AG09309 (cell line): ENCODE data around the gene NUDT22.

Experiments used
- DNase-seq: peaks from one replicate; pipeline ENCODE4 v3.0.0-alpha.2; 2010; ENCODE audit warnings: low read depth
- H3K4me3 ChIP-seq: 2 replicates; pipeline ENCODE4 v1.5.1; 2011; ENCODE audit warnings: mild to moderate bottlenecking, low read depth, low read length, moderate library complexity; ENCODE audit not compliant: control insufficient read depth
- CTCF ChIP-seq: IDR thresholded peaks from 2 replicates; pipeline ENCODE4 v1.5.1; 2011; ENCODE audit warnings: mild to moderate bottlenecking, low read depth, low read length, inconsistent platforms; ENCODE audit not compliant: insufficient read depth, control insufficient read depth; ENCODE audit errors: missing control alignments

The NUDT22 gene

GRCh38 chr11:64204464-64204989 is 21.5 kb upstream of the NUDT22 start:
- TF ChIP-seq CTCF, result peak; percentile 83
- no peak overlapping the region for H3K4me3 ChIP-seq
- DNase-seq, result peak; percentile 83

GRCh38 chr11:64206457-64207255 is 19.4 kb upstream of the NUDT22 start, which contains the start of gene FERMT3:
Gene FERMT3, plus strand, starts transcription at chr11:64206721. Its CDS starts 644 bp downstream, at chr11:64207365.
- no peak within 1 kb of the TSS for H3K4me3 ChIP-seq
- no peak for TF ChIP-seq CTCF
- no peak for DNase-seq

- no peak overlapping the region for H3K4me3 ChIP-seq
- TF ChIP-seq CTCF, result no peak
- DNase-seq, result no peak
Measured at GRCh38 chr11:64207256-64208085, 18.6 kb upstream of the NUDT22 start.

- H3K4me3 ChIP-seq, result no peak overlapping the region
- DNase-seq, result no peak
- no peak for TF ChIP-seq CTCF
Measured at GRCh38 chr11:64208086-64208795, 17.8 kb upstream of the NUDT22 start.

- no peak overlapping the region for H3K4me3 ChIP-seq
- no peak for DNase-seq
- TF ChIP-seq CTCF, result no peak
Measured at GRCh38 chr11:64208796-64209562, 17.1 kb upstream of the NUDT22 start.

GRCh38 chr11:64209563-64209843 is 16.6 kb upstream of the NUDT22 start:
- no peak overlapping the region for H3K4me3 ChIP-seq
- TF ChIP-seq CTCF, result no peak
- no peak for DNase-seq
